ENCODE measurements around the gene GORAB. TPM values are rescaled to one million over a fixed set of nuclear protein-coding genes. Genes with fewer than 3 reads are reported as not detected.

Gene GORAB
- total and polyA plus RNA-seq, 2 of the 13 experiments (the other 11 are each of a cell fraction or from before 2014, with no cell fraction given), result 6.6 to 9.2 TPM

- CTCF ChIA-PET (ENCODE audit: low intra/inter-chr PET ratio, low total read pairs), result no interaction called here
- H3K4me2 ChIP-seq (ENCODE audit: low read depth, low read length), result no peak overlapping the region
- H3K4me3 ChIP-seq (replicated peaks in 1 of 3; ENCODE audit: insufficient read depth in 1 of 3, low read depth in 2 of 3, low read length in 3 of 3), result no peak overlapping the region
- whole genome bisulfite sequencing (ENCODE audit: low lambda C conversion rate), result 100% methylated on average over 1 of the region's 1 CpG
- no peaks in the 10 kb centered on the region for H4K20me1 ChIP-seq (ENCODE audit: insufficient read depth, low read length)
- intact Hi-C loops (cut with micrococcal nuclease; ENCODE audit: unreplicated experiment) (no loop called here), in situ Hi-C loops (cut with HindIII; ENCODE audit: extremely low pct_ligation_motif_present, low pct_unique_long_range_greater_than_20kb) (no loop called here)
- no peak overlapping the region for H2AFZ ChIP-seq (ENCODE audit: low read length)
- no TSS peak for BruUV-seq (replicated peaks)
- POLR2A ChIA-PET, result no interaction called here
- FAIRE-seq, result no peak
- H3K4me1 ChIP-seq (ENCODE audit: insufficient read depth, low read length), result peaks cover 52% of the 10 kb centered on the region
- no peak for ATAC-seq
- peaks cover 29% of the 10 kb centered on the region for H3K79me2 ChIP-seq (ENCODE audit: insufficient read depth, low read length)
- no peak for DNase-seq (ENCODE audit: low spot score)
- no peaks in the 10 kb centered on the region for H3K9me3 ChIP-seq (ENCODE audit: low read length)
- TF ChIP-seq ZNF335 (CRISPR knock-in tag; IDR thresholded peaks at IDR 0.05) (0 out of 2 replicates have a peak, but pooled peaks have one; percentile 30), NCOR1 (IDR thresholded peaks at IDR 0.05; ENCODE audit: borderline replicate concordance, low read length) (no peak), HOMEZ (CRISPR knock-in tag; IDR thresholded peaks at IDR 0.05; ENCODE audit: low read depth) (0 out of 2 replicates have a peak, but pooled peaks have one; percentile 19), HIVEP1 (CRISPR knock-in tag; IDR thresholded peaks at IDR 0.05) (no peak), PAWR (CRISPR knock-in tag; IDR thresholded peaks at IDR 0.05; ENCODE audit: borderline replicate concordance) (no peak), NR2F1 (CRISPR knock-in tag; IDR thresholded peaks at IDR 0.05) (0 out of 4 replicates have a peak, but pooled peaks of 1 of the 2 experiments have one; percentile 24), SETDB1 (CRISPR knock-in tag; IDR thresholded peaks at IDR 0.05; ENCODE audit: borderline replicate concordance) (no peak), ZNF232 (CRISPR knock-in tag; IDR thresholded peaks at IDR 0.05; ENCODE audit: borderline replicate concordance) (no peak), ARID4A (CRISPR knock-in tag; IDR thresholded peaks at IDR 0.05; ENCODE audit: borderline replicate concordance) (no peak), FOXP1 (IDR thresholded peaks at IDR 0.05) (no peak), FOXP1 (CRISPR knock-in tag; IDR thresholded peaks at IDR 0.05) (no peak), NR2F6 (IDR thresholded peaks at IDR 0.05) (0 out of 2 replicates have a peak, but pooled peaks have one; percentile 22), NR2F6 (CRISPR knock-in tag; IDR thresholded peaks at IDR 0.05) (peak; percentile 53; the same call in 1 of the 2 replicates), MZF1 (CRISPR knock-in tag; IDR thresholded peaks at IDR 0.05; ENCODE audit: borderline replicate concordance) (no peak), UBTF (CRISPR knock-in tag; IDR thresholded peaks at IDR 0.05) (no peak)
- H3K36me3 ChIP-seq (replicated peaks in 1 of 2; ENCODE audit: control insufficient read depth in 1 of 2, insufficient read depth in 2 of 2, low read length in 2 of 2), result peaks cover 4 to 20% of the 10 kb centered on the region in 2 experiments; a peak in 3 of 5 replicates
- no peak overlapping the region for H3K9ac ChIP-seq (ENCODE audit: insufficient read depth, low read depth, low read length)
- H3K27ac ChIP-seq (ENCODE audit: extremely low read length, insufficient read depth, low read length), result no peak overlapping the region
- no peaks in the 10 kb centered on the region; a peak in 2 of 5 replicates for H3K27me3 ChIP-seq (ENCODE audit: control insufficient read depth in 1 of 2, insufficient read depth in 2 of 2, low read length in 2 of 2)
Measured at GRCh38 chr1:170536924-170537551, 5.1 kb downstream of the GORAB start.

Data from HepG2 (cell line).